Stimulated activated CD4-positive, alpha-beta T cell treated with anti-CD3 and anti-CD28 coated beads, Interleukin-1b, Interleukin-23, amount 100 ng/mL, for 48 hours (primary cell): Measurements from ENCODE around the gene SCARB2.

Experiments used
- DNase-seq: peaks from one replicate; pipeline ENCODE4 v3.0.0-alpha.2; 2020

Gene SCARB2

DNA sequence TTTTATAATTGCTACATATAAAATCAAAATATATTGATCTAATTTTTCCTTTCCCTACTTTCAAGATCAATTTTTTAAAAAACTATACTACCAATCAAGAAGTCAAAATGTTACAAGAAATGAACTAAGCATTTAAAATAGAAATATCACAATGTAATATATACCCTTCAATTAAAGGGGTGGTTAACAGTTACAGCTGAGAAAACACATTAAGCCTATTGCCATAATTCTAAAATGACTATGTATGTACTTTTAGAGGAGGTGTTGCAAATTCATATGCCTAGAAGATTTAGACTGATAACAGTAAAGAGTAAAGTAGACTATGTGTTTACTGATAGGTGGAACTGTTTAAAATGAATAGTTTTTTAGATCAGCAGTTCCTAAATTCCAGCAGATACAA lies 69.1 kb downstream of the SCARB2 start:
- DNase-seq, result no peak

DNA sequence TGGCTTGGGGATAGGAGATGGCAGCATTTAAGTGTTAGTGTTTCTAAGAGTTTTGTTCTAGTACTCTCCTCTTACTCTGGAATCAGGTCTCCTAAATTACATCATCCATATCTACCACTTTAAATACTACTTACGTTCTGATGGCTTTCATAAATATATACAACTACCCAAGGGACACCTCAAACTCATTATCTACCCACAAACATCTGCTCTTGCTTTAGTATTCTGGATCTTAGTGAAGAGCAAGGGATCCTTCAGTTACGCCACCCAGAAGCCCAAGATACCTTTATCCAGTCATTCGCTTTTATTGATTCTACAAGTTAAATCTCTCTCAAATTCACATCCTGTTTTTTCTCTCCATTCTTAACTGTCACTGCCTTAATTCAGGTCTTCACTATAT lies 72.4 kb downstream of the SCARB2 start:
- no peak for DNase-seq

DNA sequence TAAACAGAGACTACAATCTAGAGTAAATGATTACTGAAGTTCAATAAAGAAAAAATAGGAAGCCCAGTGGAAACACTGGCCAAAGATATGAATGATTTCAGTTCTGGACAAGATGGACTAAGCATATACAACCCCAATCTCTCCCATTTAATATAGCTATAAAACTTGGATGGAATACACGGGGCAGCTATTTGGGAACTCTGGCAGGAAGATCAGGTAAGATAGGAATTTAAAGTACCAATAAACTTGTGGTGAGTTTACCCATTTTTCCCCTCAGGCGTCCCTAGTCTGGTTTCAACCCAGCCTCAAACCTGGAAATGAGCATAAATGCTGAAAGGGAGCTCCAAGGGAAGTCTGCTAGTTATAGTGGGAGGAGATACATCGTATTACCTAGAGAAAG lies 85.9 kb downstream of the SCARB2 start:
- DNase-seq, result no peak

DNA sequence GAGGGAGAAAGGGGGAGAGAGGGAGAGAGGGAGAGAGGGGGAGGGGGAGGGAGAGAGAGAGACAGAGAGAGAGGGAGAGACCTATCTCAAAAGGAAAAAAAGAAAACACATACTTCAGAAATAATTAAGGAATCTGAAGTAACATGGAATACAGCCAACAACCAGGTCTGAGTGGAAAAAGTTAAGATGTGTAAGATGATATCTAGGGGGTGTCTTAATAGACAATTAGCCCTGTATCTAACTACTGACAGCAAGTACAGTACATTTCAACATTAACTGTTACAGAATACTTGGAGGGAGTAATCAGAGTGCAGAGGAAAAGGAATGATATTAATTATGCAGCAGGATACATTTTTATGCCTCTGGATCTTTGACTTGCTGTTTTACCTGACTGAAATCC lies 87.8 kb downstream of the SCARB2 start:
- no peak for DNase-seq

DNA sequence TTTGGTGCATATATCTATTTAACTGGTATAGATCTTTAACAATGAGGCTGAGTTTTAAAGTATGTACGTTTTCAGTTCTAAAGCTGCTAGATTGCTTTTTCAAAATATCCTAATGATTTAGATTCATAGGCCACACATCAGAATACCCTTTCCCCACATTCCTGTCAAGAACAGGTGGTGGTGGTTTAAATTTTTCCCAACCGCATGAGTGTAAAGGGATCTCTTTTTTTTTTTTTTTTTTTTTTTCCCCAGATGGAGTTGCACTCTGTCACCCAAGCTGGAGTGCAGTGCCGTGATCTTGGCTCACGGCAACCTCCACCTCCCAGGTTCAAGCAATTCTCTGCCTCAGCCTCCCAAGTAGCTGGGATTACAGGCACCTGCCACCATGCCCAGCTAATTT lies 93.4 kb downstream of the SCARB2 start:
- DNase-seq, result no peak

DNA sequence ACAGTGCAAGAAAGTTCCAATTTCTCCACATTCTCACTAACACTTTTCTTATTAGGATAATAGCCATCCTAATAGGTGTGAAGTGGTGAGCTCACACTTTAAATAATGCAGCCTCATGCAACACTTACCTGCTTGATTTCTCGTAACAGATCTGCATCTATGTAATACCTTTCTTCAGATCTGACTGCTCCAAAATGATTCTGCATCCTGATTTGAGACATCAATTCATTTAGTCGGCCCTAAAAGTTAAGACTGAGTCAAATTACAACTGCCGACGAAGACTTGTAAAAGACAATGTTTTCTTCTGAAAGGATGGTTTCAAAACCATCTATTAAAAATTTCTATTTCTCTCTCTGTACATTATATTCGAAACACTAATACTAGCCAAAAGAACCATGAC lies 96.1 kb downstream of the SCARB2 start:
- DNase-seq, result no peak

DNA sequence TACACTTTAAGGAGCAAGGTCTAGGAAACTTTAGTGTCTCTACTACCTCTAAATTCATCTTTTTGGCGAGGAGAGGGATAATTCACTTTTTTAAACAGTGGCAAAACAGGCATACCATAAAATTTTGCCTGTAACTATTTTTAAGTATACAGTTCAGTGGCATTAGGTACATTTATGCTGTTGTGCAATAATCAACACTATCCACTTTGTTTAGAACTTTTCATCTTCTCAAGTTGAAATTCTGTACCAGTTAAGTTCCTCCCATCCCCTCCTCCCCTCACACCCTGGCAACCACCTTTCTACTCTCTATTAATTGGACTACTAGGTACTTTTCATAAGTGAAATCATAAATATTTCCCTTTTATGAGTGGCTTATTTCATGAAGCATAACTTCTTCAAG lies 96.8 kb downstream of the SCARB2 start:
- DNase-seq, result no peak
